LNCaP clone FGC (cell line): ENCODE results near the gene PINK1.

Experiments used
- DNase-seq: peaks from one replicate; pipeline ENCODE4 v3.0.0-alpha.2; 2011; ENCODE audit warnings: low read depth
- H3K4me3 ChIP-seq: 2 replicates; pipeline ENCODE4 v1.5.1; 2011; ENCODE audit warnings: mild to moderate bottlenecking, low read depth, low read length, control low read depth
- TF ChIP-seq, protein P1 (sequence below): IDR thresholded peaks from 2 replicates; pipeline ENCODE4 v1.5.1; 2012; ENCODE audit warnings: mild to moderate bottlenecking; ENCODE audit not compliant: control insufficient read depth, insufficient read depth; ENCODE audit errors: extremely low read depth

The PINK1 gene

DNA sequence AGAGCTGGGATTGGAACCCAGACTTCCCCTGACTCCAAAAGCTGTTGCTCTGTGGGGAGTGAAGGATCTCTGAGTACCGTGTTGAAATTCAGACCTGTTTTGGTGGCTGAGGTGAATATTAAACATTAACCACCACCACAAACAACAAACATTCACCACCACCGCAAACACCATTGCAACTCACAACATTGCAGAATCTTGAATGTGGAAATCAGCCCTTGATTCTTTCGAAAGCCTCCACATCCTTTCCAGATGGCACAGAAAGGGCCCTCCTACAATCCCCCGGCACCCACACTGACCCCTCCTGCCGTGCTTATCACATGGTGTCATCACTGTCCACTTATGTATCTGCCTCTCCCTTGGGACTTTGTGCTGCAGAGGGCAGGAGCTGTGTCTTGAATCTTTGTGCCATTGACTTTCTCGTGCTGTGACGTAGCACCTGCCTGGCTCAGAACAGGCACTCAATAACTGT is 42.9 kb upstream of the PINK1 start:
- no peak for DNase-seq
- TF ChIP-seq, protein P1, sequence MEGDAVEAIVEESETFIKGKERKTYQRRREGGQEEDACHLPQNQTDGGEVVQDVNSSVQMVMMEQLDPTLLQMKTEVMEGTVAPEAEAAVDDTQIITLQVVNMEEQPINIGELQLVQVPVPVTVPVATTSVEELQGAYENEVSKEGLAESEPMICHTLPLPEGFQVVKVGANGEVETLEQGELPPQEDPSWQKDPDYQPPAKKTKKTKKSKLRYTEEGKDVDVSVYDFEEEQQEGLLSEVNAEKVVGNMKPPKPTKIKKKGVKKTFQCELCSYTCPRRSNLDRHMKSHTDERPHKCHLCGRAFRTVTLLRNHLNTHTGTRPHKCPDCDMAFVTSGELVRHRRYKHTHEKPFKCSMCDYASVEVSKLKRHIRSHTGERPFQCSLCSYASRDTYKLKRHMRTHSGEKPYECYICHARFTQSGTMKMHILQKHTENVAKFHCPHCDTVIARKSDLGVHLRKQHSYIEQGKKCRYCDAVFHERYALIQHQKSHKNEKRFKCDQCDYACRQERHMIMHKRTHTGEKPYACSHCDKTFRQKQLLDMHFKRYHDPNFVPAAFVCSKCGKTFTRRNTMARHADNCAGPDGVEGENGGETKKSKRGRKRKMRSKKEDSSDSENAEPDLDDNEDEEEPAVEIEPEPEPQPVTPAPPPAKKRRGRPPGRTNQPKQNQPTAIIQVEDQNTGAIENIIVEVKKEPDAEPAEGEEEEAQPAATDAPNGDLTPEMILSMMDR, result no peak
- H3K4me3 ChIP-seq, result no peak overlapping the region

DNA sequence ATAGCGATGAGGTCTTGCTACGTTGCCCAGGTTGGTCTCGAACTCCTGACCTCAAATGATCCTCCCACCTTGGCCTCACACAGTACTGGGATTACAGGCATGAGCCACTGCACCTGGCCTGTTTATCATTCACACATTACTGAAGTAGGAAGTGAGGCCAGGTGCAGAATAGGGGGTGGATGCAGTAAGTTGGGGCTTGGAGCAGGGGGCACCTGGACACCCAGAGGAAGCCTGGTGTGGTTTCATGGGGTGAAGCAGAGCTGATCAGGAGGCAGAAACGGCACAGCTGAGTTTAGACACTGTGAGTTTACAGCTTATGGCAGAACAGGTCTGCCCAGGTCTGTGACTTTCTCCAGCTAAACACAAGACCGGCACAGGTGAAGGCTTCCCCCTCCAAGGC is 39.5 kb upstream of the PINK1 start:
- H3K4me3 ChIP-seq, result no peak overlapping the region
- TF ChIP-seq, protein P1, result no peak
- no peak for DNase-seq

DNA sequence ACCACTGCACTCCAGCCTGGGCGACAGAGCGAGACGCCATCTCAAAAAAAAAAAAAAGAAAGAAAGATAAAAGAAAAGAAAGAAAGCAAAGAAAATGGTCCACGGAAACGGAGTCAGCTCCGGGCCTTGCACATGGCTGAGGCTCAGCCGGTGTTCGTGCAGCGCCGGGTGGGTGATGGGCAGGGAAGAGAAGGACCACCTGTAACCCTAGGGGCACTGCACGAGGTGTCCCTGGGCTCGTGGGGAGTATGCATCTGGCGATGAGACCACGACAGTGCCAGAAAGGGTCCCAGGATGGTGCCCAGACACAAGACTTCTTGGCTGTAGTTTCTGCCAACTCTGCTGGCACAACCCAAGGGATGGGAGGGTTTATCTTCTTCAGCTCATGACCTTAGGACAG is 38.5 kb upstream of the PINK1 start:
- no peak overlapping the region for H3K4me3 ChIP-seq
- no peak for DNase-seq
- TF ChIP-seq, protein P1, result no peak

DNA sequence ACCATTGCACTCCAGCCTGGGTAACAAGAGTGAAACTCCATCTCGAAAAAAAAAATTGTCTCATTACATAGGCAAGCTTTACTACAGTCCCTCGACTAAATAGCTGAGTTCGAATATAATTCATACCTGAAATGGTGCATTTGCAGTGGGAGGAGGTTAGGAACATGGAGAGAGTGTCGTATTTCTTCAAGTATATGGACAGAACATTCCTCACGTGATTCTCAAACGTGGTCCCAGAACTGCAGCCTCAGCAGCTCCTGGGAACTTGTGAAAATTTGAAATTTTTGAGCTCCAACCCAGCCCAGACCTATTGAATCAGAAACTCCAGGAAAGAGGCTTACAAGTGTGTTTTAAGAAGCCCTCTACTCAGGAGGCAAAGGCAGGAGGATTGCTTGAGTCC is 37.2 kb upstream of the PINK1 start:
- H3K4me3 ChIP-seq, result no peak overlapping the region
- no peak for DNase-seq
- TF ChIP-seq, protein P1, result no peak

DNA sequence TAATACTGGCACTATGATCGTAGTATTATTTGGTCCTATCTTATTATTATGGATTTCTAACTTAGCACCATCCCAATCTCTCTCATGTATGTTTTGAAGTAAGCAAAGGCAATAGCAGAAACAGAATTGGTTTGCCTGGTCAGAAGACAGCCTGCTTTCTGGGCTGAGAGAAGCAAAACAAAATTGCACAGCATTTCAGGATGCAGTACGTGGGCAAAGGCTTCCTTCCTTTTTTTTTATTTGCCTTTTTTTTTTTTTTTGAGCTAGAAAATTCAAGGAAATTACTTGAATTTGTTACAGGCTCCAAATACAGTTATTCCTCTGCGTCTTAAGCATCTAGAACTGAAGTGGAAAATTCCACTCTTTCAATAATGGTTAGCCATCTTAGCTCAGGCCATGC is 35.6 kb upstream of the PINK1 start:
- TF ChIP-seq, protein P1, result no peak
- no peak for DNase-seq
- no peak overlapping the region for H3K4me3 ChIP-seq

DNA sequence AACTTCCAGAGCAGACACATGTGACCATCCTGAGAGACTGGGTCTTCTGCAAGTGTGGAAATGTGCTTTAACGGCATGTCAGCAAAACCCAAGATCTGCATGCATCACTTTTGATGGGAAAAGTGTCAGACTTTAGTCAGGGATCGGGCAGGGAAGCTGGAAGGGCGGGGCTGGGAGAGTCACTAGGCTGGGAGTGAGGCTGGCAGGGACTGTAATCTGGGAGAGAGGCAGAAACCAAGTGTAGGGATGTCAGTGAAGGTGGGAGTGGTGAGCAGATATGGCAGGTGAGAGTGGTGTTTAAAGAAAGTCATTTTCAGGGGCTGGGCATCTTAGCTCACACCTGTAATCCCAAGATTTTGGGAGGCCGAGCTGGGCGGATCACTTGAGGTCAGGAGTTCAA is 33.1 kb upstream of the PINK1 start:
- DNase-seq, result no peak
- TF ChIP-seq, protein P1, result no peak
- no peak overlapping the region for H3K4me3 ChIP-seq

DNA sequence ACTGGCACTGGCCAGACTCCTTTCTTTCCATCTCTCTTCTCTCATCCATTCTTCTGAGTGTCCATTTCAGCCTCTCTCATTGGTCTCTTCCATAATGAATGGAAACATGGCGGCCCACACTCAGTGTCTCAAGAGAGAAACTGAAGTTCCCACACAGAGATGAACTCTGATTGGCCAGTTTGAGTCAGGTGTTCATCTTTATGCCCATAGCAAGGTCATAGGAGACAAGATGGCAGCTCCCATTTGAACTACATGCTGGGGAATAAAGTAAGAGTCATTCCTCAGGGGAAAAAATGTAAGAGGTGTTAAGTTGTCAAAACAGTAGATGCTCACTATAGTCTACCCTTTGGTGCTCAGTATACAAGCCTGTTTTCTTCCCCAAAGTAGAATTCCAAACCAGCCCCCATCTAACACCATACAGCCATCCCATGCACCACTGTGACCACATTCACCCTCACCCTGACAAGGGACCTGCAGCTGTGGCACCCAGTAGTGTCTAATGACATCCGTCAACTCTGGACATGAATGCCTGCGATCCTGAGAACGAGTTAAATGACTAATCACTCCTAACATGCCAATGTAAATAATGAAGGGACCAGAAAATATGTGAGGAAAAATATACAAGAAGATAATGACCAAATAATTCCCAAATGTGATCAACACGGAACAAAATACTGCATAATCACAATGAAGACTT is 32.0 kb upstream of the PINK1 start:
- TF ChIP-seq, protein P1, result no peak
- DNase-seq, result no peak
- no peak overlapping the region for H3K4me3 ChIP-seq
